Skeletal muscle satellite cell (primary cell): ENCODE data around the gene MYBPHL.
A peak's percentile ranks its signal among the peaks of the same experiment; 100 is the strongest.
"Not testable (repeated sequence)": the region's sequence is repeated elsewhere in the genome, so short reads cannot be mapped to it uniquely, and the experiment has no call there.

Experiments
- H3K27me3 ChIP-seq: 2 replicates; pipeline ENCODE4 v1.7.0; 2013; ENCODE audit warnings: low read length; ENCODE audit not compliant: control insufficient read depth, insufficient read depth
- H3K36me3 ChIP-seq: 2 replicates; pipeline ENCODE4 v1.7.0; 2013; ENCODE audit warnings: mild to moderate bottlenecking, control low read depth, low read length; ENCODE audit not compliant: insufficient read depth
- H3K4me1 ChIP-seq: 2 replicates; pipeline ENCODE4 v1.7.0; 2013; ENCODE audit warnings: low read length; ENCODE audit not compliant: control insufficient read depth, insufficient read depth
- H3K4me2 ChIP-seq: 2 replicates; pipeline ENCODE4 v1.7.0; 2013; ENCODE audit warnings: mild to moderate bottlenecking, low read length
- H3K4me3 ChIP-seq: 2 replicates; pipeline ENCODE4 v1.7.0; 2013; ENCODE audit warnings: low read length
- H3K9ac ChIP-seq: 2 replicates; pipeline ENCODE4 v1.7.0; 2013; ENCODE audit warnings: mild to moderate bottlenecking, low read depth, low read length, moderate library complexity
- H3K9me3 ChIP-seq: replicated peaks from 2 replicates; pipeline ENCODE4 v1.7.0; 2013; ENCODE audit warnings: mild to moderate bottlenecking, control low read depth, low read length

MYBPHL gene

GRCh38 chr1:109290137-109290536 lies 16.7 kb downstream of the MYBPHL start:
- Histone ChIP-seq H3K9ac (no peak overlapping the region), H3K36me3 (no peaks in the 10 kb centered on the region)

GRCh38 chr1:109286762-109287161 lies 20.0 kb downstream of the MYBPHL start:
- not testable (repeated sequence) for H3K36me3 ChIP-seq, H3K4me3 ChIP-seq, H3K9me3 ChIP-seq, H3K4me2 ChIP-seq, H3K27me3 ChIP-seq, H3K9ac ChIP-seq
- peaks cover 19% of the 10 kb centered on the region for H3K4me1 ChIP-seq

More at GRCh38 chr1:109290137-109290536, 16.7 kb downstream of the MYBPHL start:
- Histone ChIP-seq H3K4me2 (no peak overlapping the region), H3K4me1 (peaks cover 5% of the 10 kb centered on the region), H3K4me3 (no peak overlapping the region), H3K9me3 (no peaks in the 10 kb centered on the region), H3K27me3 (no peaks in the 10 kb centered on the region)

GRCh38 chr1:109283748-109284600 lies 22.8 kb downstream of the MYBPHL start:
- Histone ChIP-seq H3K27me3 (no peaks in the 10 kb centered on the region), H3K9me3 (no peaks in the 10 kb centered on the region), H3K36me3 (peaks cover 10% of the 10 kb centered on the region), H3K9ac (peak overlapping the region; percentile 84), H3K4me2 (peak overlapping the region; percentile 97), H3K4me3 (peak overlapping the region; percentile 96), H3K4me1 (peaks cover 28% of the 10 kb centered on the region)

- H3K9ac ChIP-seq: peak within 1 kb of the TSS; percentile 84
- H3K36me3 ChIP-seq: peaks cover 15% of the 10 kb centered on the region
- peak within 1 kb of the TSS; percentile 96 for H3K4me3 ChIP-seq
- H3K9me3 ChIP-seq: no peaks in the 10 kb centered on the region
- peaks cover 28% of the 10 kb centered on the region for H3K4me1 ChIP-seq
- H3K4me2 ChIP-seq: peak within 1 kb of the TSS; percentile 97
- no peaks in the 10 kb centered on the region for H3K27me3 ChIP-seq
Observed at GRCh38 chr1:109282952-109283747, 23.7 kb downstream of the MYBPHL start, which contains the start of gene PSRC1. TSS of gene PSRC1 (minus strand) at chr1:109283145.

- Histone ChIP-seq H3K9me3 (no peaks in the 10 kb centered on the region), H3K27me3 (no peaks in the 10 kb centered on the region), H3K9ac (peak overlapping the region; percentile 84), H3K4me2 (peak overlapping the region; percentile 97), H3K4me1 (peaks cover 28% of the 10 kb centered on the region), H3K4me3 (peak overlapping the region; percentile 96), H3K36me3 (peaks cover 20% of the 10 kb centered on the region)
Observed at GRCh38 chr1:109282497-109282951, 24.3 kb downstream of the MYBPHL start.

- Histone ChIP-seq H3K36me3 (peaks cover 20% of the 10 kb centered on the region), H3K4me3 (peak overlapping the region; percentile 96), H3K27me3 (no peaks in the 10 kb centered on the region), H3K4me1 (peaks cover 31% of the 10 kb centered on the region), H3K9me3 (no peaks in the 10 kb centered on the region), H3K4me2 (peak overlapping the region; percentile 97), H3K9ac (peak overlapping the region; percentile 84)
Observed at GRCh38 chr1:109281680-109282496, 24.9 kb downstream of the MYBPHL start.

GRCh38 chr1:109280862-109281261 lies 25.9 kb downstream of the MYBPHL start:
- Histone ChIP-seq H3K9me3 (no peaks in the 10 kb centered on the region), H3K4me3 (no peak overlapping the region), H3K27me3 (no peaks in the 10 kb centered on the region), H3K36me3 (peaks cover 20% of the 10 kb centered on the region), H3K9ac (no peak overlapping the region), H3K4me1 (peaks cover 37% of the 10 kb centered on the region), H3K4me2 (peak overlapping the region; percentile 97)

GRCh38 chr1:109279615-109280278 lies 27.1 kb downstream of the MYBPHL start:
- Histone ChIP-seq H3K9me3 (no peaks in the 10 kb centered on the region), H3K36me3 (peaks cover 20% of the 10 kb centered on the region), H3K4me1 (peaks cover 47% of the 10 kb centered on the region), H3K4me2 (no peak overlapping the region), H3K9ac (no peak overlapping the region), H3K4me3 (no peak overlapping the region), H3K27me3 (no peaks in the 10 kb centered on the region)

GRCh38 chr1:109277434-109278204 lies 29.2 kb downstream of the MYBPHL start:
- no peak overlapping the region for H3K4me2 ChIP-seq
- no peaks in the 10 kb centered on the region for H3K9me3 ChIP-seq
- no peaks in the 10 kb centered on the region for H3K27me3 ChIP-seq
- peaks cover 20% of the 10 kb centered on the region for H3K36me3 ChIP-seq
- H3K9ac ChIP-seq: no peak overlapping the region
- H3K4me3 ChIP-seq: no peak overlapping the region
- H3K4me1 ChIP-seq: peaks cover 36% of the 10 kb centered on the region

- Histone ChIP-seq H3K36me3 (peaks cover 20% of the 10 kb centered on the region), H3K9ac (no peak overlapping the region), H3K27me3 (no peaks in the 10 kb centered on the region), H3K4me1 (peaks cover 25% of the 10 kb centered on the region), H3K9me3 (no peaks in the 10 kb centered on the region), H3K4me3 (no peak overlapping the region), H3K4me2 (no peak overlapping the region)
Observed at GRCh38 chr1:109275706-109276345, 31.0 kb downstream of the MYBPHL start.
